Measurements from ENCODE around the gene MPZL3.
"Not testable (repeated sequence)": the region's sequence is repeated elsewhere in the genome, so short reads cannot be mapped to it uniquely, and the experiment has no call there.

Gene MPZL3

DNA sequence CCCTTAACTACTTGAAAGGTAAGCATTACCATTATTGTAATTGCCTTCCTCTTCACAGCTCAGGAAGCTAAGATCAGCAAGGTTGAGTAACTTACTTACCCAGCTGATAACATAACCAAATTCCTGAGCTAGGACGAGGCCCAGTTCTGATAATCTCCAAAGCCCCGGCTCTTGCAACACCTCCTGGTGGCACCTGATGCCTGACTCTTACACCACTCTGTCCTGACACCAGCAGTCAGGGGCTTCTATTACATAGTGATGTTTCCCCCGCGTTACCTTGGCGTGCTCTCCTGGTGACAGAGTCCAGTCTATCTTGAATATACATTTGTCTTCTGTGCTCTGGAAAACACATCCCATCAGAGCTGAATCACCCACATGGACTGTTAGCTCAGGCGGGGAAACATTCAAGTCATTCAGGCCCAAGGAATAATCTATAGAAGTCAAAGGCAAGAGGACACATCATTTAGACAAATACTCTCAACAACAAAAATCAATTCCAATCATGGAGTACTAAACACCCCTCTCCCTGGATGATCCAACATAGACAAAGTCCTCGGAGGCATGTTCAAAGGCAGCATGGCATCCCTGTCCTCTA is 39.9 kb downstream of the MPZL3 start:
- no peak for DNase-seq (ENCODE audit: low read depth)

DNA sequence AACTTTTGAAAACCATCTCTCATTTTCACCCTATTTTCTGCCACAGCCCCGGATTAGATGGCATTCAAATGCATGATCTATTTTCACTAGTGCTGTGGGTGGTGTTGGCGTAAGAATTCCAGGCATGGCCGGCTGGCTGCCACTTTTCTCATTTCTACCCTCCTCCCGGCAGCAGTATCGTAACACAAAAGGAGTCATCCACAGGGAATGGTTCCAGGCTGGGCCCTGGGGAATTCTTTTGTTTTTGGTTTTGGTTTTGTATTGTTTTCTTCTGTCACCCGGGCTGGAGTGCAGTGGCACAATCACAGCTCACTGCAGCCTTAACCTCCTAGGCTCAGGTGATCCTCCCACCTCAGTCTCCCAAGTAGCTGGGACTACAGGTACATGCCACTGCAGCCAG is 41.2 kb downstream of the MPZL3 start:
- DNase-seq (ENCODE audit: low read depth): no peak

DNA sequence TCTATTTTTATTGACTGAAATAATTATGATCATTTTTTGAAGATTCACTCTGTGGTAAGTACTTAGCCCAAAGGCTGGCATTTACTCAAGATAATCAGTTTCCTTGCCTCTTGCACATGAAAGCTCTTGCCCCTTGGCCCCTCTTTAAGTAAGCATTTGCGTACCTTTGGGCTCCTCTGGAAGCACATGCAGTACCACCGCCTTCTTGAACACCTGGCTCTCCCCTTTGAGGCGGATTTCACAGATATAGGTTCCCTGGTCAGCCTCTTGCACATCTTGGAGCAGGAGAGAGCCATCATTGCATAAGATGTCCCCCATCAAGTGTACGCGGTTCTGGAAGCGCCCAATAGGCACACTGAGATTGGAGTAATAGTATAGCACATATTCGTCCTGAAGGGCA is 41.8 kb downstream of the MPZL3 start:
- no peak for DNase-seq (ENCODE audit: low read depth)

DNA sequence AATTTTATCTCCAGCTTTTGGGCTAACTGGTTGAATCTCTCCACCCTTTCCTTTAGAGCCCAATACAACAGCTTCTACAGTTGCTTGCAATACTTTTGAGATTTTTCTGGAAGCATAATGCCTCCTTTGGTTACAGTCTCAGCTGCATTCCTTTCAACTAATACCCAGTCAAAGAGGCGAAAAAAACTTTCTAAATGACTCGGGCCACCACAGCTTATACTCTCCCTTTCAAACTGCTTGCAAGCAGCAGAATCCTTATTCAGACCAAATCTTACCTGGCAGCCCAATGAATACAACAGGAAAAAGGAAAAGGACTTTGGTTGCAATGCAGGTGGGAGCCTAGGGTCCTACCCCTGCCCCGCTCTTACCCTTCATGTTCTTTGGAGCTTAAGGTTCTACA is 43.1 kb downstream of the MPZL3 start:
- no peak for DNase-seq (ENCODE audit: low read depth)

DNA sequence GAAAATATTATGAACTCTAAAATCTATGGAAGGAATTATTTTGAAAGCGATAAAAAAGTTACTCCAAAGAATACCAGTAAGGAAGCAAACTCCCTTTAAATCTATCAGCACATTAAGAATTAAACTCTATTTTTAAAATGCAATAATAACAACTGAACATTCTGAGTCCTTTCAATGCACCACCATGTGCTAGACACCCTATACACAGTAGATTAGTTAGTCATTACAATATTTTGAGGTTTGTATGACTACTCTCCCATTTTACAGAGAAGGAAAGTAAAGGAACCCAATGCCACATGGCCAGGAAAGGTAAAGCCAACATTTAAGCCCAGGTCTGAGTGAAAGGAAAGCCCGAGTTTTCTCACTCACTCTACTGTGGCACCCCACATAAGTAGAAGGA is 45.1 kb downstream of the MPZL3 start:
- DNase-seq (ENCODE audit: low read depth): no peak

DNA sequence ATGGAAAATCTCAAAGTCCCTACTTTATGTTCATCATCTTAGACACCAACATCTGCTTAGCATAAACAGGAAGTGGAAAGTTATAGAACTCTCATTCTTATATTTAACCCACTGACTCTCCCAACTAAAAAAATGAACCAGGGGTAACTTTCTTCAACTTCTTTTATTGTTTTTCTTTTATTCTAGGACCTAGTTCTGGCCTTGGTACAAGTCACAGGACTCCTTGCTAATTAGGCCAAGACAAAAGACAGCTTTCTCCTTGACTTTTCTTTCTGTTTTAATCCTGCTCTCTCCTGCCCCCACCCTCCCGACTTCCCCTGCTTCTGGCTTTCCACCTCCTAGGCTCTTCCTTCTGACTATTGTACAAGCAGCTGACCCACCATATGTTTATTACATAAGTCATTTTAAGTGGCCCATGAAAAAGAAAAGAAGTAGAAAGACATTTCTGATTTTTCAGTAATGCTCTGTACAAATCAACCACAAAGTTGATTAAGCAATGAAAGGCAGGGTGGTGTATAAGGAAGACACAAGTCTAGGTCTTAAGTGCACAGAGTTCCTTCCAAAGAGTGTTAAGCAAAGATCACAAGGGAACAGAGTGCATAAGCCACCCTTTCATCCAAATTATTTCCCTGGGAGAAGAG is 45.7 kb downstream of the MPZL3 start:
- no peak for DNase-seq (ENCODE audit: low read depth)

DNA sequence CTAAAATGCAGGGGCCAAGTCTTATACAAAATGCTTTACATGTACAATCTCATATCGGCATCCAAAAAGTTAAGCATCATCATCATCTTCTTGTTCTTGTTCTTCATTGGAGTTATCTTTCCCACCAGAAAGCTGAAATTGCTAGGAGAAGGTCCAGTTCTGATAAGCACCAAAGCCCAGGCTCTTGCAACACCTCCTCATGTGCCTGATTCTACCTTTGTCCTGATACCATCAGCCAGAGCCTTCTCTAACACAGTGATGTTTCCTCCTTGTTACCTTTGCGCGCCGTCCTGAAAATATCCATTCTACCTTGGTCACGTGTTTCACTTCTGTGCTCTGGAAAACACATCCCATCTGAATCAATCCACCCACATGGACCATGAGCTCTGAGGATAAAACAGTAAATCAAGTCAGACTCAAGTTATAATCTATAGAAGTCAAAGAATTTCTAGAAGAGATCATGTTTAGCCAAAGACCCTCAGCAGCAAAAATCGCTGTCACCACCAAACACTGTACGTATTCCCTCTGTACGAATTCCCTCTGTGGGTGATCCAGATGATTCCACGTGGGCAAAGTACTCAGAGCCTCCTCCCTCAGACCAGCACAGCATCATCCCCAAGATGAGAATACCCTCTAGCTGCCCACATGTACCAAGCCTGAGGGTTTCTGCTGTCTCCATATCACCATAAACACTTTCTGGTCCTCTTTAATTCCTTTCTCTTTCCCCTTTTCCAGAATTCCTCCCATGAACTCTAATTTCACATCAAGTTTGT is 46.4 kb downstream of the MPZL3 start:
- DNase-seq (ENCODE audit: low read depth): no peak

DNA sequence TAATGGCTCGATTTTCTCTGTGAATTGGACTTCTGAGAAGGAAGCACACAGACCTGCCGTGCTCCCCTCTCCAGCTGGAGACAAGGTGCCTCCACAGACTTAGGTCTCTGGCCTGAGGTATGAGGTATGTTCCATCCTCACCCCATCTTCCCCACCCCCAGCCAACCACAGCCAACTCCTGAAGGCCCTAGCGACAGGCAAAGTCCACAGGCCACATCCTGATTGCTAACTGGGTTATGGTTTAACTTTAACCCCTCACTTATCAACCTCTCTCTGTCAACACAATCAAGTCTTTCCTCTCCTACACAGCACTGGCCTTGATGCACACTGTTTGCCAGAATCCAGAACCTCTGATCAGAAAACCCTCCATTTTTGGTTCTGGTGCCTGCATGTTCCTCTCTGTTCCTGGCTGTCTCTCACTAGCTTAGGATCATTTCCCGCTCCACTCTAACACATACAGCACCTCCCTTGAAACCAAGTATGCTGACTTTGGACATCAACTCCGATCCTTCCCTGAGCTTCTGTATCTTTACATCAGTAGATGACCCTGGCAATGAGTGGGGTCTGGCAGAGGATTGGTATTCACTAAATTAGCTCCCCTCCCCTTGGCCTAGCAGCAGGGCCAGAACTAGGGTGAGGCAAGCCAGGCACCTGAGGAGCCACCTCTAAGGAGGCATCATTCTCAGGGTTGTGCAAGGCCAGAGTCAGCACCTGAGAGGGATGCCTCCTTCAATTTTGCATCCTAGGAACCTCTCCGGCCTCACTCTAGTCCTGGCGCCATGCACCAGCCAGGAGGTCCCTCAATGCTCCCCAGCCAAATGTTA is 49.4 kb downstream of the MPZL3 start:
- DNase-seq (ENCODE audit: low read depth): no peak

DNA sequence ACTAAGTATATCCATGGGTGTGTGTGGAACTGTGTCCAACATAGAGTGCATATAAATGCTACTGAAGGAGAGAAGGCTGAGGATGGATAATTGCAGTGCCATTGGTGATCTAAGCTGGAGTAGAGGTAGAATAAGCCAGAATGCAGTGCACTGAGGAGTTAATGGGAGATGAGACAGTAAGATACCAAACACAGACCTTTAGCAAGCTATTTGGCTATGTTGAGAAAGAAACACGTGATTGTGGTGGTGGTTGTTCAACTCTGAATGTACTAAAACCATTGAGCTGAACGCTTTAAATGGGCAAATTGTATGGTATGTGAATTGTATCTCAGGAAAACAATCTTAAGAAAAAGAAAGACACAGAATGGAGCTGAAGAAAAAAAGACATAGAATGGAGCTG is 50.2 kb downstream of the MPZL3 start:
- DNase-seq (ENCODE audit: low read depth): no peak

DNA sequence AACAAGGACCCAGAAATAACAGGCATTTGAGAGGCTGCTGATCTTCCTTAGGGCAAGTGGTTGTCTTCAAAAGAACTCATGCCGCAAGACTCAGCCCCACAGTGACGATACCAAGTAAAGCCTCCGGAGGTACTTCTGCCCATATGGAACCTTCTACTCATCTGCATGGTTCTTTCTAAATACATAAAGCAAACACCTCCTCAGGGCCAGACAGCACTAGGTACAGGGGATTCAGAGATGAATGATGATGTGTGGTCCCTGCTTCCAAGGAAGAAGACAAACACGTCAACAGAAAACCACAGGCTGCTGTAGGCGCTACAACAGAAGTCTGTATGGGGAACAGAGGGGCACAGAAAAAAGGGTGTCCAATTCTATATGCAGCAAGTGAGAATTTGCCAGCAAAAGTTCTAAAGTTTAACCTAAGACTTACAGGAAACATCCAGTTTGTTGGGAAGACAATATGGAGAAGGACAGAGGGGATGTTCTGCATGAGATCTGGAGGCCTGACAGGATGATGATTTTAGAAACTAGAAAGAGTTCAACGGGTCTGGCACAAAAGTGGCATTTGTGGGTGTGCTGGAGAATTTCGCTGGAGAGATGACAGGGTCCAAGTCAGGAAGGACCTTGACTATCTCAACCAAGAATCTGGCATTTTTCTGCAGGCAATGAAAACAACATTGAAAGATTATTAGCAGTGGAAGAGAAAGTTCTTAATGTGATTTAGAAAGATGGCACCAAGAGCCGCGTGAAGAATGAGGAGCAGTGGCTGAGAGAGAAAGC is 51.1 kb downstream of the MPZL3 start:
- no peak for DNase-seq (ENCODE audit: low read depth)

DNA sequence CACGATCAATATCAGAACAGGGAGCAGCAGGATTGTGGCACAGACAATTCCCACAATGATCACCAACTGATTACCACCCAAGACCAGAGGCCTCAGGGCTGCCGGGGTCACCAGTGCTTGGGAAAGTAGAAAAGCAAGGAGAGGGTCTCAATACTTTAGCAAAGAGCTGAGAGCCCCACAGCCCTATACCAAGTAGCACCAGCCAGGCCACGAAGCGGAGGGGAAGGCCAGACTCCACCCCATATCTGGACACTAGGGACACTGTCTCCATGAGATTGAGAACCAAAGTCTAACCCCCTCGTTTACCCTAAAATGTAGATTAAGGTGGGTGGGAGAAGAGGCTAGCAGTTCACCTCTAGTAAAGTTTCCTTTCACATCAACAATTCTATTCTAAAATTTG is 51.7 kb downstream of the MPZL3 start:
- DNase-seq (ENCODE audit: low read depth): no peak

DNA sequence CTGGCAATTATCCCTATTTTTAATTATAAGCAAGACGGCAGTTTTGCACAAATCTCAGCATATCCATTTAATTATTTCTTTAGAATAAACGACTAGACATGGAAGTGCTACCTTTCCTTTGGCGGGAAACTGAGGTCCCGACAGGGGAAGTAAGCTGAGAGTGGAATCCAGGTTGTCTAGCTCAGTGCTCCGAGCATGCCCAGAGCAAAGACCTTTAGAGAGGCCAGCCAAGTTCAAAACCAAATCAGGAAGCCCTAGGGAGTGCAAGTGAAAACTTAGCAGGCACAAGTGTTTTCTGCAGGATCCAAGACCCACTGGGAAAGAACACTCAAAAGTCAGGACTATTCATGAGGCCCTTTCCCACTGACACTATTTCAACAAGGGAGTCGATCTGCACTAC is 53.0 kb downstream of the MPZL3 start:
- DNase-seq (ENCODE audit: low read depth): no peak

DNA sequence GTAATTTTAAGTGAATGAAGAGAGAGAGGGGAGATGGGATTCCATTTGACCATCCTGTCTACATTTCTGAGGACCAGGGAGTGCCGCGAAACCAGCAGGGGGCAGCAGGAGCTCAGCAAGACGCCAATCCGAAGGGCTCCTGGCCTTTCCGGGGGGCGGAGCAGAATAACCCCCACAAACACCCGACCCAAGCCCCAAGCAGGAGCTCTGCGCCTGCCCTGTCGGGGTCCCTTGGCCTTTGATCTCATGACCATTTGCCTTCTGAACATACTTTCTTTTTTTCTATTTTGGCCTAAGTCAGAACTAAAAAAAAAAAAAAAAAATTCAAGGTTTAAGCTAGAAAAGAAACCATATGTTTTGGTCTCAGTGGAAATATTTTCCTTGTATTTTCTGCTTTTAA is 53.8 kb downstream of the MPZL3 start:
- peak; percentile 41 for DNase-seq (ENCODE audit: low read depth)

DNA sequence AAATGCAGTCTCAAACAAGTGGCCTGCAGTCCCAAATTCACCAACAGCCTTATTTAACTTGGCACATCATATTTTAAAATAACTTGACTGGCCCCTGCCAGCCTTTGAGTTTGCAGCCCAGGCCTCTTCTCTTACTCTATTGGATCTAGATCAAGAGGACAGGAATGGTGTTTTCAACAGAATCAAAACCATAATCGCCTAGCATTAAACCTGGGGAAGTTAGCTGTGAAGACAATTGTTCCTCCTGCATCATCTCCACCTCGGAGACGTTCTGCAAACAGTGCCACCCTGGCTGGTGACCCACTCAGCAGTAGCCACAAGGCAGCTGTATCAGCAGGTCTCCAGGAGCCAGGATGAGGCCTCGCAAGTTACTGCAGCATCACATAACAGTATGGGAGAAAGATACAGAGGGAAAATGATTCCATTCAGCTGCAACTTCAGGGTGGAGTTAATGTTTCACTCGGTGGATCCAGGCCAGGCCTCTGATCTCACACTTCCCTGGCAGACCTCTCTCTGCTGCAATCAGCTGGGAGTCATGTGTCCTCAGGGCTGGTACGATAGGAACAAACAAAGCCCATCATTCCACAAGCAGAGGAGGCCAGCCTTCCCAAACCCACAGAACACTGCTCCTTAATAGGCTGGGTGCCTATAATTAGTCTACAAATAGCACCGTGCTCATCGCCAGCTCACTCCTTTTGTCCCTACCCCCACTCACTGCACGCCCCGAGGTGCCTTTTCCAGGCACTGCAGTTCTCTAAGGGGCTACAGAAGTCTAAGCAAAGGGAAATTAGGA is 57.1 kb downstream of the MPZL3 start:
- DNase-seq (ENCODE audit: low read depth): peak; percentile 85

DNA sequence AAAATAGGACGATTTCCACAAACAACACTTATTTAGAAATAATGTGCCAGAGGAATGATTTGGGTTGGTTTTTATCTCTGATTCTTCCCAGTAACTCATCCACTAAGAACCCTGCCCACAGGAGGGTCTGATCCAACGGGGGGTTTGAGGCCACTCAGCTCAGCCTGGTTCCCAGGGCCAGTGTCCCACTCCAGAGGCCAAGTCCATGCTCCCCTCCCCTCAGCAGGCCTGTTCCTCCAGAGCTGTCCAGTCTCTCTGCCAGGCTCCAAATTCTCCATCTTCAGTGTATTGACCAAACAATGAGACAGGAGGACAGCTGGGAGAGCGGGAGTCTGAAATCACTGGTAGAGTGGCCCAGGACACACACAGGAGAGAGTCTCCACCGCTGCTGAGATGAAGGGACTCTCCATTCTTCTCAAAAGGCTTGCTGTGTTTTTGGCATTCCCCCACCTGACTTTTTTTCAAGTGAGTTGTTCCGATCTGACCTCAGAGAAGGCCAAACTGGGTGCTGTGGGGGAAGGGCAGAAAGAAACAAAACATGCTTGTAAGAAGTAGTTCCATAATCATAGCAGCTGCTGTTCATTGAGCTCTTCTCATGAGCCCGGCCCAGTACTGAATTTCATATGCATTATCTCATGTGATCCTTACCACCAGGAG is 58.1 kb downstream of the MPZL3 start:
- no peak for DNase-seq (ENCODE audit: low read depth)

DNA sequence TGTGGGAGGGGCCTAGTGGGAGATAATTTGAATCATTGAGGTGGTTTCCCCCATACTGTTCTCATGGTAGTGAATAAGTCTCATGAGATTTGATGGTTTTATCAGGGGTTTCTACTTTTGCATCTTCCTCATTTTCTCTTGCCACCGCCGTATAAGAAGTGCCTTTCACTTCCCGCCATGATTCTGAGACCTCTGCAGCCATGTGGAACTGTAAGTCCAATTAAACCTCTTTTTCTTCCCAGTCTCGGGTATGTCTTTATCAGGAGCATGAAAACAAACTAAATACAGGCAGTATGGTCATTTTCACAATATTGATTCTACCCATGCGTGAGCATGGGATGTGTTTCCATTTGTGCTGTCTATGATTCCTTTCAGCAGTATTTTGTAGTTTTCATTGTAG is 59.3 kb downstream of the MPZL3 start:
- not testable (repeated sequence) for DNase-seq (ENCODE audit: low read depth)

DNA sequence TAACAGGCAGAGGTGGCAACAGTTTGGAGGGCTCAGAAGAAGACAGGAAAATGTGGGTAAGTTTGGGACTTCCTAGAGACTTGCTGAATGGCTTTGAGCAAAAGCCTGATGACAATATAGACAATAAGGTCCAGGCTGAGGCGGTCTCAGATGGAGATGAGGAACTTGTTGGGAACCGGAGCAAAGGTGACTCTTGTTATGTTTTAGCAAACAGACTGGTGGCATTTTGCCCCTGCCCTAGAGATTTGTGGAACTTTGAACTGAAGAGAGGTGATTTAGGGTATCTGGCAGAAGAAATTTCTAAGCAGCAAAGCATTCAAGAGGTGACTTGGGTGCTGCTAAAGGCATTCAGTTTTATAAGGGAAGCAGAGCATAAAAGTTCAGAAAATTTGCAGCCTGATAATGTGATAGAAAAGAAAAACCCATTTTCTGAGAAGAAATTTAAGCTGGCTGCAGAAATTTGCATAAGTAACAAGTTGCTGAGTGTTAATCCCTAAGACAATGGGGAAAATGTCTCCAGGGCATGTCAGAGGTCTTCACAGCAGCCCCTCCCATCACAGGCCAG is 61.1 kb downstream of the MPZL3 start:
- DNase-seq (ENCODE audit: low read depth): not testable (repeated sequence)

DNA sequence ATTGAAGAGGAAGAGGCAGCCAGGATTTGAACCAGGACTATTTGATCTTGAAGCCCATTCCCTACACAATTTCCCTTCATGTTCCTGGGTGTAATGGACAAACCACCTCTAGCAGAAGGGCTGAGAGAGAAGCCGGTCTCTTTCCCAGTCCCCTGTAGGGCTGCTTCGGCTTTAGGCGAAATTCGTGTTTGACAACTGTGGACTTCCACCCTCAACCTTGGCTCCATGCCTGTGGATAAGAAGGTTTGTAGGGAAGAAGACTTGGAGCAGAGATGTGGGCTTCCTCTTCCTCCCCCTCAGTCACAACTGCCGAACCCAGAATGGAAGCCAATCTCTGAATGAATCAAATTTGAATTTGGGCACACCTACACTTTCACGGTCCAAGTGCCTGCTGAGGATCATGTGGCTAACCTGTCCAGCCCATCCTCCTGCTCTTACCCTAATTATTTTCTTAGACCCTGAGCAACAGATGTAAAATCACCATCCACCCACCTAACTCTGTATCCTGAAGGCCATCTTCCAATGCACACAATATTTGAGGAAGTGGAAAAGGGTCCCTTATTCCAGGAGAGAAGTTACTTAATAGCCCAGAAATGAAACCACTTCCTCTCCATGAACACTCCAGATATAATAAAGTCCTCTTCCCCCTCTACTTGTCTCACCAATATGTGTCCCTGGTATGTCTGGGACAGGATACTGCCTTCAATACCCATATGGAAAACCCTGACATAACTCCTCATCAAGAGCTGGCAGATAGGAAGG is 65.6 kb downstream of the MPZL3 start:
- no peak for DNase-seq (ENCODE audit: low read depth)
